Body of pancreas (tissue), 4 donors: Measurements from ENCODE around the gene IPO11. TPM values are rescaled to one million over a fixed set of nuclear protein-coding genes. Genes with fewer than 3 reads are reported as not detected.
A peak's percentile ranks its signal among the peaks of the same experiment; 100 is the strongest.

Source experiments
- ATAC-seq: fragments of 150-250 bp; one replicate; pipeline ENCODE4 v1.9.1; 2016
- DNase-seq, 4 donors: peaks; one replicate each; pipeline ENCODE4 v3.0.0-alpha.2; 2019
- H3K27ac ChIP-seq, 4 donors: fragments of 200-600 bp; sonication (generic); 1 replicate in 3 of 4; 2 replicates in 1 of 4; pipeline versions ENCODE4 v1.5.1 to v1.6.1; 2016 to 2019; ENCODE audit warnings: mild to moderate bottlenecking in 1 of 4, mixed read lengths in 1 of 4, moderate library complexity in 1 of 4
- H3K27me3 ChIP-seq, 2 donors: fragments of 200-600 bp; sonication (generic); one replicate each; pipeline ENCODE4 v1.6.0; 2016; ENCODE audit warnings: mild to moderate bottlenecking in 1 of 2
- H3K36me3 ChIP-seq, 2 donors: fragments of 200-600 bp; sonication (generic); replicated peaks in 1 of 2; 2 replicates each; pipeline ENCODE4 v1.5.1; 2016; ENCODE audit warnings: low read depth in 2 of 2; ENCODE audit not compliant: insufficient read depth in 1 of 2
- H3K4me1 ChIP-seq: fragments of 200-600 bp; sonication (generic); one replicate; pipeline ENCODE4 v1.6.0; 2016
- H3K4me3 ChIP-seq, 2 donors: fragments of 200-600 bp; sonication (generic); 1 replicate in 1 of 2; 2 replicates in 1 of 2; pipeline ENCODE4 v1.5.1; 2016 to 2019
- H3K9me3 ChIP-seq, 3 donors: fragments of 200-600 bp; sonication (generic); 1 replicate in 2 of 3; 2 replicates in 1 of 3; pipeline ENCODE4 v1.5.1; 2016
- POLR2A ChIP-seq, 3 donors: fragments of 450-650 bp; IDR thresholded peaks; one replicate each; pipeline ENCODE4 v1.6.1; 2016; ENCODE audit warnings: antibody characterized with exemption in 3 of 3, mild to moderate bottlenecking in 2 of 3
- WGBS, 2 donors: methylation state at CpG; one replicate each; pipeline ENCODE4 v1.1.5; 2017; 5-methylcytosine and 5-hydroxymethylcytosine counted together
- intact Hi-C: fragments of 100-400 bp; cut with DNase I; formaldehyde crosslinking; loops from one replicate; pipeline ENCODE4 v1.15.1; 2023
- total RNA-seq, 2 donors: library from RNA; depleted of rRNA; stranded (reverse); fragments of >200 nt; gene quantifications; one replicate each; pipeline ENCODE4 v1.1.0, GENCODE V29; 2016
- TF ChIP-seq, protein P1 (sequence below), 7 experiments: fragments of 450-650 bp in 4 of 7; fragments of 200-600 bp in 3 of 7; sonication (generic) in 3 of 7; IDR thresholded peaks; one replicate each; pipeline ENCODE4 v1.5.1; 2016 to 2019; ENCODE audit warnings: antibody characterized with exemption in 7 of 7

The IPO11 gene
- total RNA-seq, 2 donors from 2014 or later: 10.9 to 13.2 TPM

DNA sequence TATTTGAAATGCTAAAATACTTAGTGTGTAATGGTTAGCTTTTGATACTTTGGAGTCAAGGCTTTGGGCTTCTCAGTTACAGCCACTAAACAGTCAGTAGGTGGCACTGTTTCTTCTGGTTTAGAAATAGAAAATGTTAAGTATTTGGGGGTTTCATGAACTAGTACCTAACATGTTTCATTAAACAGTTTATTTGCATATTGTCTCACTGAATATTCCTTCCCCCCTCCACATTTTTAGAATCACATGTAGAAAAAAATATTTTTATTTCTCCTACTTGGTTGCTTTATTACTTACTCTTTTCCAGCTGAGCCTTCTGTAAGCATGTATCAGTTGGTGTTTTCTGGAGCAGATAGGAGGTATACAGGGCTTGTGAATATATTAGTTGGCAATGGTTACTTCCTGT lies 48.0 kb downstream of the IPO11 start:
- TF ChIP-seq, protein P1, sequence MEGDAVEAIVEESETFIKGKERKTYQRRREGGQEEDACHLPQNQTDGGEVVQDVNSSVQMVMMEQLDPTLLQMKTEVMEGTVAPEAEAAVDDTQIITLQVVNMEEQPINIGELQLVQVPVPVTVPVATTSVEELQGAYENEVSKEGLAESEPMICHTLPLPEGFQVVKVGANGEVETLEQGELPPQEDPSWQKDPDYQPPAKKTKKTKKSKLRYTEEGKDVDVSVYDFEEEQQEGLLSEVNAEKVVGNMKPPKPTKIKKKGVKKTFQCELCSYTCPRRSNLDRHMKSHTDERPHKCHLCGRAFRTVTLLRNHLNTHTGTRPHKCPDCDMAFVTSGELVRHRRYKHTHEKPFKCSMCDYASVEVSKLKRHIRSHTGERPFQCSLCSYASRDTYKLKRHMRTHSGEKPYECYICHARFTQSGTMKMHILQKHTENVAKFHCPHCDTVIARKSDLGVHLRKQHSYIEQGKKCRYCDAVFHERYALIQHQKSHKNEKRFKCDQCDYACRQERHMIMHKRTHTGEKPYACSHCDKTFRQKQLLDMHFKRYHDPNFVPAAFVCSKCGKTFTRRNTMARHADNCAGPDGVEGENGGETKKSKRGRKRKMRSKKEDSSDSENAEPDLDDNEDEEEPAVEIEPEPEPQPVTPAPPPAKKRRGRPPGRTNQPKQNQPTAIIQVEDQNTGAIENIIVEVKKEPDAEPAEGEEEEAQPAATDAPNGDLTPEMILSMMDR (IDR thresholded peaks at IDR 0.05): peak; percentile 25 to 73 (median 54)
- no peak for TF ChIP-seq POLR2A (IDR thresholded peaks at IDR 0.05)
- H3K27me3 ChIP-seq: no peaks in the 10 kb centered on the region
- H3K4me1 ChIP-seq: no peaks in the 10 kb centered on the region
- intact Hi-C loops: no loop called here
- H3K36me3 ChIP-seq: no peaks in the 10 kb centered on the region
- no peak for ATAC-seq
- no peak overlapping the region for H3K4me3 ChIP-seq
- peak in 1 of 4 donors; percentile 7 for DNase-seq
- H3K9me3 ChIP-seq: no peaks in the 10 kb centered on the region
- H3K27ac ChIP-seq: no peak overlapping the region

DNA sequence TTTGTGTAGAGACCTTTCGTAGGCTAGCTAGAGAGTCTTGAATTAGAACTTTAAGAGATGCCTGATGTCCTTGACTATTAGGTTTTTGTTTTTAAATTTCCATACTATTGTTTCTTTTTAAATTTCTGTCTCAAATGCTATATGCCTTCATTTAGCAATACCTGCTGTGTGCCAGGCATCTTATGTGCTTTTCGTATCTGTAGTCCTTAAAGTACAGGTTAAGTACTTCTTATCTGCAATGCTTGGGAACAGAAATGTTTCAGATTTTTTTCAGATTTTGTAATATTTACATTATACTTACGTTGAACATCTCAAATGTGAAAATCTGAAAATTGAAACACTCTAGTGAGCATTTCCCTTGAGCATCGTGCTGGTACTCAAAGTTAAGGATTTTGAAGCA lies 49.0 kb downstream of the IPO11 start:
- no peaks in the 10 kb centered on the region for H3K27me3 ChIP-seq
- H3K27ac ChIP-seq: no peak overlapping the region
- intact Hi-C loops: no loop called here
- no peaks in the 10 kb centered on the region for H3K36me3 ChIP-seq
- no peaks in the 10 kb centered on the region for H3K4me1 ChIP-seq
- ATAC-seq (no peak), DNase-seq (no peak)
- WGBS, 2 donors: 76 to 78% methylated on average over 4 of the region's 4 CpGs
- H3K9me3 ChIP-seq: no peaks in the 10 kb centered on the region
- no peak overlapping the region for H3K4me3 ChIP-seq
- TF ChIP-seq, protein P1 (IDR thresholded peaks at IDR 0.05): no peak
- no peak for TF ChIP-seq POLR2A (IDR thresholded peaks at IDR 0.05)

DNA sequence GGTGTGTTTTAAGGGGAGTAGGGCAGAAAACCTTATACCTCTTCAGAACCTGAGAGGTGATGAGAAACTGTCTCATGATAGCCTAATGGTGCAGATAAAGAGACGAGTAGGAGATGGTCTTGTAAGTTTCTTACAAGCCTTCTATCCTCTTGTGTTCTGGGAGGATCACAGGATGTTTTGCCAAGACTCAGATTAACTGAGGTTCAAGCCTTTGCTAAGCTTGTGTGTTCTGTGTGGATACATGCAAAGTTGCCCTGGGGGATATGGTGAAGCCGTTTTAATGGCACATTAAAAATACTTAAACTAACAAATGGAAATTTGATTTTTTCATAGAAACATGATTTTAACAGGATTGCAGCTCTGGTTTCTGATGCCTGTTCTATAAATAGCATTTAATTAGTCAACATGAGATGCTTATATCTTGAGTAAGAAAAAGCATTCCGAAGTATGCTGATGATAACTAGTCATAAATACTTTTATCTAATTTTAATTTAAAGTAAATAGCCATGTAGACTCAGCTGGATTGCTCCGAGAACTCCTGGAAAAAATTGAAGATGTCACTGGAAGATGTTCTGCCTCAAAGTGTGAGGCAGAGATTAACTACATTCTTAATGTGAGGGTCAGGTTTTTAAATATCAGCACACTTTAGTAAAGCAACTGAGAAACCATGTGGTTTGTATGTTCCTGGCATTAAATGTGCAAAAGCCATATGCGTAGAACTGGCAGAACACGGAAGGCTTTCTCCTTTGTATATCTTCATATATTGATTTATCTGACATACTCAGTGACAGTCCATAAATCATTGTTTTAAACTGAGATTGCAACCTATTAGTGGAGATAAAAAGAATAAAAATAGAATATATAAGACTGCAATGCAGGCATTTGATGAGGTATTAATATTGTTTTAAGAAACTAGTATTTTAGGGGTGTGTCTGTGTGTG lies 53.7 kb downstream of the IPO11 start:
- no peak for ATAC-seq
- Histone ChIP-seq H3K27me3 (no peaks in the 10 kb centered on the region), H3K4me1 (no peaks in the 10 kb centered on the region), H3K9me3 (no peaks in the 10 kb centered on the region), H3K36me3 (peaks cover 0 to 5% of the 10 kb centered on the region in 2 donors), H3K4me3 (no peak overlapping the region), H3K27ac (no peak overlapping the region)
- no peak for TF ChIP-seq POLR2A (IDR thresholded peaks at IDR 0.05)
- TF ChIP-seq, protein P1 (IDR thresholded peaks at IDR 0.05): no peak
- intact Hi-C loops: no loop called here
- DNase-seq: no peak
- WGBS, 2 donors: 42 to 44% methylated on average over 6 of the region's 6 CpGs

DNA sequence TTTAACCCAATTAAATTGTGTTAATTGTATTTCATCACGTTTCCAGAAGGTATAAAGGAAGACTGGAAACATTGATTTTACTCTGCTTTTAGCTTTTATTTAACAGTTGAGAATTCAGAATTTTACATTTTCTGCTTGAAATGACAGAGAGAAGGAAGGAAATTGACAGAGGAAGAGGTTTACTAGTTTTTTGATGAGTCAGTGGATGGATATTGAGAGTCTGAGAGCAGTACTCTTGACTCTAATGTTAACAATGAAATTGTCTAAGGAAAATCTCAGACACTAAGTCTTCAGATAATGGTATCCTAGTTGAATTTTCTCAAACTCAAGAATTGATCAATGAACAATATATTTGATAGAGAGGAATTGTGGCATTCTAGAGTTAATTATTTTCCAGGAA lies 60.6 kb downstream of the IPO11 start:
- WGBS, 2 donors: 83% methylated on average over 1 of the region's 1 CpG
- no peak for ATAC-seq
- intact Hi-C loops: no loop called here

More for the DNA sequence above, 60.6 kb downstream of the IPO11 start:
- no peak for TF ChIP-seq POLR2A (IDR thresholded peaks at IDR 0.05)
- TF ChIP-seq, protein P1 (IDR thresholded peaks at IDR 0.05): no peak
- Histone ChIP-seq H3K4me1 (no peaks in the 10 kb centered on the region), H3K4me3 (no peak overlapping the region), H3K36me3 (peaks cover 0 to 1% of the 10 kb centered on the region in 2 donors), H3K9me3 (no peaks in the 10 kb centered on the region), H3K27me3 (no peaks in the 10 kb centered on the region), H3K27ac (no peak overlapping the region)
- DNase-seq: no peak
